HEK293 (cell line): ENCODE data around the gene UAP1.

ENCODE experiments used
- CTCF ChIP-seq: fragments of 450-650 bp; formaldehyde crosslinking; IDR thresholded peaks from 2 replicates; pipeline ENCODE4 v1.5.1; 2016; ENCODE audit warnings: missing biosample characterization, missing genetic modification characterization
- SP2 ChIP-seq: fragments of 450-650 bp; formaldehyde crosslinking; IDR thresholded peaks from 2 replicates; pipeline ENCODE4 v1.5.1; 2016; ENCODE audit warnings: missing biosample characterization, missing genetic modification characterization
- YY2 ChIP-seq: fragments of 450-650 bp; formaldehyde crosslinking; IDR thresholded peaks from 2 replicates; pipeline ENCODE4 v1.5.1; 2016; ENCODE audit warnings: missing biosample characterization, missing genetic modification characterization
- ZBTB10 ChIP-seq: fragments of 450-650 bp; formaldehyde crosslinking; IDR thresholded peaks from 2 replicates; pipeline ENCODE4 v1.5.1; 2016; ENCODE audit warnings: missing biosample characterization, missing genetic modification characterization
- ZBTB20 ChIP-seq: fragments of 450-650 bp; formaldehyde crosslinking; IDR thresholded peaks from 2 replicates; pipeline ENCODE4 v1.5.1; 2016; ENCODE audit warnings: missing biosample characterization, missing genetic modification characterization
- ZFP37 ChIP-seq: fragments of 450-650 bp; formaldehyde crosslinking; IDR thresholded peaks from 2 replicates; pipeline ENCODE4 v1.5.1; 2016; ENCODE audit warnings: missing biosample characterization, missing genetic modification characterization
- ZNF133 ChIP-seq: fragments of 450-650 bp; formaldehyde crosslinking; IDR thresholded peaks from 2 replicates; pipeline ENCODE4 v1.5.1; 2016; ENCODE audit warnings: missing biosample characterization, missing genetic modification characterization
- ZNF274 ChIP-seq, 2 experiments: fragments of 200-500 bp in 1 of 2; fragments of 450-650 bp in 1 of 2; sonication (Bioruptor generic) in 1 of 2; formaldehyde crosslinking in 1 of 2; IDR thresholded peaks; 2 replicates each; pipeline versions ENCODE4 v1.5.1 to v1.6.1; 2014 to 2016; ENCODE audit warnings: borderline replicate concordance in 1 of 2, inconsistent platforms in 1 of 2, low read length in 1 of 2, missing biosample characterization in 1 of 2, missing genetic modification characterization in 1 of 2
- ZNF398 ChIP-seq: fragments of 450-650 bp; formaldehyde crosslinking; IDR thresholded peaks from 2 replicates; pipeline ENCODE4 v1.5.1; 2017; ENCODE audit warnings: missing biosample characterization, missing genetic modification characterization
- ZNF449 ChIP-seq: fragments of 450-650 bp; formaldehyde crosslinking; IDR thresholded peaks from 2 replicates; pipeline ENCODE4 v1.5.1; 2017; ENCODE audit warnings: missing biosample characterization, mild to moderate bottlenecking, missing genetic modification characterization, moderate library complexity
- ZNF561 ChIP-seq: fragments of 450-650 bp; IDR thresholded peaks from 2 replicates; pipeline ENCODE4 v1.5.1; 2018; ENCODE audit warnings: missing biosample characterization, missing genetic modification characterization, borderline replicate concordance
- ZNF585B ChIP-seq: fragments of 450-650 bp; formaldehyde crosslinking; IDR thresholded peaks from 2 replicates; pipeline ENCODE4 v1.5.1; 2016; ENCODE audit warnings: missing biosample characterization, missing genetic modification characterization
- ZNF777 ChIP-seq: fragments of 450-650 bp; formaldehyde crosslinking; IDR thresholded peaks from 2 replicates; pipeline ENCODE4 v1.5.1; 2017; ENCODE audit warnings: missing biosample characterization, missing genetic modification characterization, borderline replicate concordance

- TF ChIP-seq ZBTB20 (tag by site-specific recombination) (no peak), ZNF398 (tag by site-specific recombination) (no peak), ZFP37 (tag by site-specific recombination) (no peak), CTCF (tag by site-specific recombination) (no peak), SP2 (no peak), ZNF133 (tag by site-specific recombination) (no peak), ZNF585B (no peak), ZNF274 (IDR thresholded peaks at IDR 0.05; ENCODE audit: low read length) (no peak), ZNF274 (tag by site-specific recombination; IDR thresholded peaks at IDR 0.05; ENCODE audit: borderline replicate concordance) (no peak), ZNF449 (tag by site-specific recombination) (no peak), ZNF777 (tag by site-specific recombination) (no peak), ZBTB10 (tag by site-specific recombination) (no peak), YY2 (tag by site-specific recombination) (no peak), ZNF561 (no peak)
Measured at GRCh38 chr1:162635418-162635817, 73.9 kb downstream of the UAP1 start.
